Astrocyte of the cerebellum (primary cell): ENCODE data around the gene NFYC.
A peak's percentile ranks its signal among the peaks of the same experiment; 100 is the strongest.

ENCODE experiments used
- DNase-seq: peaks from one replicate; pipeline ENCODE4 v3.0.0-alpha.2; 2011; ENCODE audit warnings: low read depth
- H3K4me3 ChIP-seq: 2 replicates; pipeline ENCODE4 v1.5.1; 2011; ENCODE audit warnings: mild to moderate bottlenecking, low read depth, low read length, moderate library complexity
- in situ Hi-C: cut with HindIII; loops from 2 replicates; pipeline ENCODE4 v1.10.0; 2017; ENCODE audit warnings: low sequenced_read_pairs
- TF ChIP-seq, protein P1 (sequence below): IDR thresholded peaks from 2 replicates; pipeline ENCODE4 v1.5.1; 2012; ENCODE audit warnings: low read length, low read depth, moderate library complexity, mild to moderate bottlenecking; ENCODE audit errors: missing control alignments

NFYC gene

DNA sequence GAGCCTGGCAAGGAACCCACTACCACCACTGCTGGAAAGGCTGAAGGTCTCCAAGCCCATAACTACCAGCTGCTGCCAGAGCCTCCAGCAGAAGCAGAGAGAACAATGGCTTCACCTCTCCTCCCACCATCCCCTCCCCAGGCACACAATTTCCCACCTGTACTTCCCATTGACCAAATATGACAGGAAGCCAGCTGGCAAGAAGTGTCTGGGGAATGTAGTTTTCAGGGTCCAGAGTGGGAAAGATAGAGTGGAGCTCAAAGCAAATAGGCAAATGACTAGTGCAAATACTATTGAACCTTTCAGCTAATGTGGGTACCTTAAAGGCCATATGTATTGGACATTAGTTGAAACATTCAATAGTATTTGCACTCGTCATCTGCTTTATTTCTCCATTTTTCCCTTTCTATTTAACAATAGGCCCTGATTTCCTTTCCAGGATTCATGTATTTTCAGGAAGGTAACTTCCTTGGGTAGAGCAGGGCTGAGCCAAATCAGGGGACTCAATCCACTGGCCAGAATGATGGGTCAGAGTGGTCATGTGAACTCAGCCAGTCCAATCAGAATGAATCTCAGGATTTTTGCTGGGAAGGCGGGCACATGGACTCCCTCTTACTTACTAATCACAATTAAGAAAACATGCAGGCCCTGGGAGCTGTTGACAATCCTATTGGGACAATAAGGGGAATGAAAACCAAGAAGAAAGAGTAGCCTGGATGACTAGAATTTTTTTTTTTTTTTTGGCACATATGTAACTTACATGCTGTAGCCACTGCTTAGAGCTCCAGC is 12.1 kb upstream of the NFYC start:
- no peak for DNase-seq
- no peak overlapping the region for H3K4me3 ChIP-seq
- in situ Hi-C loops = no loop called here
- TF ChIP-seq, protein P1, sequence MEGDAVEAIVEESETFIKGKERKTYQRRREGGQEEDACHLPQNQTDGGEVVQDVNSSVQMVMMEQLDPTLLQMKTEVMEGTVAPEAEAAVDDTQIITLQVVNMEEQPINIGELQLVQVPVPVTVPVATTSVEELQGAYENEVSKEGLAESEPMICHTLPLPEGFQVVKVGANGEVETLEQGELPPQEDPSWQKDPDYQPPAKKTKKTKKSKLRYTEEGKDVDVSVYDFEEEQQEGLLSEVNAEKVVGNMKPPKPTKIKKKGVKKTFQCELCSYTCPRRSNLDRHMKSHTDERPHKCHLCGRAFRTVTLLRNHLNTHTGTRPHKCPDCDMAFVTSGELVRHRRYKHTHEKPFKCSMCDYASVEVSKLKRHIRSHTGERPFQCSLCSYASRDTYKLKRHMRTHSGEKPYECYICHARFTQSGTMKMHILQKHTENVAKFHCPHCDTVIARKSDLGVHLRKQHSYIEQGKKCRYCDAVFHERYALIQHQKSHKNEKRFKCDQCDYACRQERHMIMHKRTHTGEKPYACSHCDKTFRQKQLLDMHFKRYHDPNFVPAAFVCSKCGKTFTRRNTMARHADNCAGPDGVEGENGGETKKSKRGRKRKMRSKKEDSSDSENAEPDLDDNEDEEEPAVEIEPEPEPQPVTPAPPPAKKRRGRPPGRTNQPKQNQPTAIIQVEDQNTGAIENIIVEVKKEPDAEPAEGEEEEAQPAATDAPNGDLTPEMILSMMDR = no peak

DNA sequence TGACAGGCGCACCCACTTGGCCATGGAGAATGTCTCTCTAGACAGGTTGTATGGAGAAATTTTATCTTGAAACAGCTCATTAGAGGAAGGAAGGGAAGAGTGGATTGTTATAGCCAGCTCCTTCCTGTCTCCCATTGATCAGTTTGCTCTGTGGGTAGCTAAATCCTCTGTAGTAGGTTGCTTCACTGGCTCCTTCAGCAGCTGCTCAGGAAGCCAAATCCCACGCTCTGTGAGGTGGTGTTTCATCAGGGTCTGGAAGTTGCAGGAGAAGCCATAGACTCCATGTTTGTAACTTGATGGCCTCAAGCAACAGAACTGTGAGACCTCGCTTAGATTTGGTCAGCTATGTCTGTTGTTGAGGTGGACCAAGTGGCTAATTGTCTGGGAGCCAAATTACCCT is 6.8 kb upstream of the NFYC start:
- TF ChIP-seq, protein P1 = no peak
- H3K4me3 ChIP-seq = no peak overlapping the region
- in situ Hi-C loops = no loop called here
- no peak for DNase-seq

DNA sequence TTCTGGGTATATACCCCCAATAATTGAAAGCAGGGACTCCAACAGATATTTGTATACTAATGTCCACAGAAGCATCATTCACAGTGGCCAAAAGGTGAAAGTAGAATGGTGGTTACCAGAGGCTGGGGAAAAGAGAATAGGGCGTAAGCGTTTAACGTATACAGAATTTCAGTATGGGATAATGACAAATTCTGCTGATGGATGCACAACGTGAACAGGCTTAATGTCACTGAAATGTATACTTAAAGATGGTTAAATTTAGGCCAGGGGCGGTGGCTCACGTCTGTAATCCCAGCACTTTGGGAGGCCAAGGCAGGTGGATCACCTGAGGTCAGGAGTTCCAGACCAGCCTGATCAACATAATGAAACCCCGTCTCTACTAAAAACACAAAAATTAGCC is 4.4 kb upstream of the NFYC start:
- no peak overlapping the region for H3K4me3 ChIP-seq
- TF ChIP-seq, protein P1 = no peak
- DNase-seq = no peak
- in situ Hi-C loops = no loop called here

DNA sequence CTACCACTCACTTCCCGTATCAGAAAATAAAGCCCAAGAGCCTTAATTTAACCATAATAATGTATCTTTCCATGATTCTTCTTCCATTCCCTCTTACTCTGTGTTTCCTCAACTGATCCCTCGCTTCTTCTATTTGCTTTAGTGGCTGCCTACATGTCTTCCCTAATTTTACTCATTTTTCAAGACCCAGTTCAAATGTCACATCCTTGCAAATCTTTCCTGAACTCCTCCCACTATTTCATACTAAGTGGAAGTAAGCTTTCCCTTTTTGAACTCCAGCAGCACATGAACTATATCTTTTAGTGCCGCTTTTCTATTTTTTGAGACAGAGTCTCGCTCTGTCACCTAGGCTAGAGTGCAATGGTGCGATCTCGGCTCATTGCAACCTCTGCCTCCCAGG is 3.8 kb upstream of the NFYC start:
- DNase-seq = no peak
- H3K4me3 ChIP-seq = no peak overlapping the region
- in situ Hi-C loops = no loop called here
- TF ChIP-seq, protein P1 = no peak

DNA sequence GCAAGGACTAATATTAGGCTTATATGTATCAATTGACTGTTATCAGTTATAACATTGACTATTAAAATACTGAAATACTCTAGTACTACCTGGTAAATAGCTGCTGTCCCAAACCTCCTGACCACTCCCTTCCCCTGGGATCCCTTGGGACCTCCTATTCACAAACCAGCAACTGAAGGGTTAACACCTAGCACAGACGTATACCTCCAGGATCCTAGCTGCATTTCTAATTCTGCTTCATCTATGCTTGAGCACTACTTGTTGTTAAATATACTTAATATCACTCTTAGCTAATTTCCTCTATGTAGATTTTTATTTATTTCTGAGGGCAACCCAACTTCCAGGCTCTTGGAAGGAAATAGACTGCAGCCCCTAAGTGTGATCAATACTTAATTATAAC is 1.8 kb upstream of the NFYC start:
- in situ Hi-C loops = no loop called here
- no peak overlapping the region for H3K4me3 ChIP-seq
- TF ChIP-seq, protein P1 = no peak
- no peak for DNase-seq

DNA sequence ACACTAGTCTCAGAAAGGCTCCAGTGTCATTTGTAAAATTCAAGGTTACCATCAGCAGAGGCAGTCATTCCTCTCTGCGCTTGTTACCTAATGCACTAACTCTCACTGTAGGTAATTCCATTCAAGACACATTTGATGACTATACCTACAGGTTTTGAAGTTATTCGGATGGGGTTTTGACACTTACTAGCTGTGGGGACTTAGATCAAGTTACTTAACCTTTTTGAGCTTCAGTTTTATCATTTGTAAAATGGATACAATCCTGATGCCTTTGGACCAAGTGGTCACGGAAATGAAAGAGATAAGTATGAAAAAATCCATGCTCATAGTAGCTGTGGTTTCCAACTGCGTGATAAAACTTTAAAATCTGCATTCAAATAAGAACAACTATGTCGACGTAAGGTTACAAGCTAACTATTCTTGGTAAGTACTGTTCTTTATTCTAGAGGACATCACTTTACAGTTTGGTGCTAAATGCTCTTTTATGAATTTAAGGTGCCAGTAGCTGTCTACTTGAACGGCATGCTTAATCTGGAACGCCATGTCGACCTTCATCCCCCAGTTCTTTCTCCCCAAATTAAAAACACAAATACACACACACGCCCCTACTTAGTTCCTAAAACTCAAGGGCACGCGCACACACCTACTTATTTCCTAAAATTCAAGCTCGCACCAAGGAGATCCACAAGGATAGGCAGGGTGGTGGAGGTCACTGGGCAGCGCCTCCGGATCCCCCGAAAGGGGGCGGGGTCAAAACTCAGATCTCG is 550 bp upstream of the NFYC start:
- TF ChIP-seq, protein P1 = no peak
- in situ Hi-C loops = no loop called here
- no peak for DNase-seq
- peak overlapping the region; percentile 89 for H3K4me3 ChIP-seq
